ENCODE measurements around the gene TRABD. TPM values are rescaled to one million over a fixed set of nuclear protein-coding genes. Genes with fewer than 3 reads are reported as not detected.

Gene TRABD
- total and polyA plus RNA-seq, 7 donors = 14.2 to 88.1 (median 21.4) TPM

DNA sequence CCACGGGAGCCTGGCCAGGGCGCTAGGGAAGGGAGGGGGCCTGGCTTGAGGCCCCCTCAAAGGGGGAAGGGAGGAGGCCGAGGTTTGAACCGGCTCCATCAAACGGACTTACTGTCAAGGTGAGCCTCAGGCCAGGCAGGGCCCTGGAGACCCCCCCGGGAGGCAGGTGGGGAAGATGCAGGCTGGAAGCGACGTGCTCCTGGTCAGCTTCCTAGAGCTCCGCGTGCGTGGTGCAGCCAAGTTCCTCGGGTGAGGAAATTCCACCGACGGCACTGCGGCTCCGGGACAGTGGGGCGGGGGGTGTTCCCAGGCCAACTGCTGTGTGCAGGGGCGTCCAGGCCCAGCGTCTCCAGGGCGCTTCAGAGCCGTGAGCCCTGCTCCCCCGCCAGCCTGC, 7.2 kb upstream of the TRABD start:
- WGBS, 2 donors = 45 to 67% methylated on average over 22 of the region's 22 CpGs
- Histone ChIP-seq H3K4me1 (peaks cover 0 to 7% (median 1%) of the 10 kb centered on the region in 4 donors), H3K36me3 (no peaks in the 10 kb centered on the region), H3K4me3 (no peak overlapping the region), H3K27ac (no peak overlapping the region), H3K9me3 (no peaks in the 10 kb centered on the region), H3K27me3 (peaks cover 19 to 55% (median 21%) of the 10 kb centered on the region in 3 donors)
- intact Hi-C loops (cut with DNase I) = no loop called here
- TF ChIP-seq EP300 (IDR thresholded peaks at IDR 0.05) (no peak), POLR2AphosphoS5 (IDR thresholded peaks at IDR 0.05) (no peak), POLR2A (IDR thresholded peaks at IDR 0.05) (no peak)
- TF ChIP-seq, protein P1, sequence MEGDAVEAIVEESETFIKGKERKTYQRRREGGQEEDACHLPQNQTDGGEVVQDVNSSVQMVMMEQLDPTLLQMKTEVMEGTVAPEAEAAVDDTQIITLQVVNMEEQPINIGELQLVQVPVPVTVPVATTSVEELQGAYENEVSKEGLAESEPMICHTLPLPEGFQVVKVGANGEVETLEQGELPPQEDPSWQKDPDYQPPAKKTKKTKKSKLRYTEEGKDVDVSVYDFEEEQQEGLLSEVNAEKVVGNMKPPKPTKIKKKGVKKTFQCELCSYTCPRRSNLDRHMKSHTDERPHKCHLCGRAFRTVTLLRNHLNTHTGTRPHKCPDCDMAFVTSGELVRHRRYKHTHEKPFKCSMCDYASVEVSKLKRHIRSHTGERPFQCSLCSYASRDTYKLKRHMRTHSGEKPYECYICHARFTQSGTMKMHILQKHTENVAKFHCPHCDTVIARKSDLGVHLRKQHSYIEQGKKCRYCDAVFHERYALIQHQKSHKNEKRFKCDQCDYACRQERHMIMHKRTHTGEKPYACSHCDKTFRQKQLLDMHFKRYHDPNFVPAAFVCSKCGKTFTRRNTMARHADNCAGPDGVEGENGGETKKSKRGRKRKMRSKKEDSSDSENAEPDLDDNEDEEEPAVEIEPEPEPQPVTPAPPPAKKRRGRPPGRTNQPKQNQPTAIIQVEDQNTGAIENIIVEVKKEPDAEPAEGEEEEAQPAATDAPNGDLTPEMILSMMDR (IDR thresholded peaks at IDR 0.05) = no peak
- peak; percentile 59 for DNase-seq

DNA sequence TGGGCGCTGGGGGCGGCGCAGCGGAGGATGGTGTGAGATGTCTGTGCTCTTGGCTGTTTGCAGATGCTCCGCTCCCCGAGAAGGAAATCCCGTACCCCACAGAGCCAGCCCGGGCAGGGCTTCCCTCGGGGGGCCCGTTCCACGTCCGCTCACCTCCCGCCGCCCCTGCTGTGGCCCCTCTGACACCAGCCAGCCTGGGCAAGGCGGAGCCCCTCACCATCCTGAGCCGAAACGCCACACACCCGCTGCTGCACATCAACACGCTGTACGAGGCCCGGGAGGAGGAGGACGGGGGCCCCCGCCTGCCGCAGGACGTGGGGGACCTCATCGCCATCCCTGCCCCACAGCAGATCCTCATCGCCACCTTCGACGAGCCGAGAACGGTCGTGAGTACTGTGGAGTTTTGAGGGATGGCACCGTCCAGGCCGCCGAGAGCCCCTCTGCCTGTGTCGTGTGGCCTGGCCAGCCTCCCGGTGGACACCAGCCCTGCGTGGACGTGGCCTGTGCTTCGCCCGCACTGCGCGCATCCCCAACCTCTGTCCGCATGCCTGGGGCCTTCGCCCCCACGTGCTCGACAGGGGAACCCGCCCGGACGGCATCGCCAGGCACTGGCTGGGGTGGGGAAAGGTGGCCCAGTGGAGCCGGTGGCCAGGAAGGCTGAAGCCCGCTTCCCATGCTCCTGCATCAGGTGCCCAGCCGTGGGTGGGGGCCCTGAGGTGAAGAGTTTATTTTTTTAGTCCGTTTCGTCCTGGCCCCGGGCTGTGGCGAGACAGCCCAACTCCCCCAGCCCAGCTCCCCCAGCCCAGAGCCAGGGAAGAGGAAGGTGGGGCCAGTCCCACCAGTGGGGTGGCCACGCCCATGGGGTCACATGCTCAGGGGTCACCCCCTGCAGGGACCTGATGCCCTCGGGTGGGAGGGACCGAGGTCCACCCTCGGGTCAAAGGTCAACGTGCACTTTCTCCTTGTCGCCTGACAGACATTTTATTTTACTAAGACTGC, 6.5 kb upstream of the TRABD start:
- peak; percentile 61 for DNase-seq
- no peak for TF ChIP-seq POLR2AphosphoS5 (IDR thresholded peaks at IDR 0.05)
- peaks cover 0 to 14% (median 8%) of the 10 kb centered on the region in 4 donors for H3K4me1 ChIP-seq
- no peak overlapping the region for H3K27ac ChIP-seq
- WGBS, 2 donors = 70 to 83% methylated on average over 64 of the region's 64 CpGs
- intact Hi-C loops (cut with DNase I) = no loop called here
- H3K36me3 ChIP-seq = no peaks in the 10 kb centered on the region
- H3K27me3 ChIP-seq = peaks cover 14 to 48% (median 19%) of the 10 kb centered on the region in 3 donors
- no peaks in the 10 kb centered on the region for H3K9me3 ChIP-seq
- H3K4me3 ChIP-seq = no peak overlapping the region

DNA sequence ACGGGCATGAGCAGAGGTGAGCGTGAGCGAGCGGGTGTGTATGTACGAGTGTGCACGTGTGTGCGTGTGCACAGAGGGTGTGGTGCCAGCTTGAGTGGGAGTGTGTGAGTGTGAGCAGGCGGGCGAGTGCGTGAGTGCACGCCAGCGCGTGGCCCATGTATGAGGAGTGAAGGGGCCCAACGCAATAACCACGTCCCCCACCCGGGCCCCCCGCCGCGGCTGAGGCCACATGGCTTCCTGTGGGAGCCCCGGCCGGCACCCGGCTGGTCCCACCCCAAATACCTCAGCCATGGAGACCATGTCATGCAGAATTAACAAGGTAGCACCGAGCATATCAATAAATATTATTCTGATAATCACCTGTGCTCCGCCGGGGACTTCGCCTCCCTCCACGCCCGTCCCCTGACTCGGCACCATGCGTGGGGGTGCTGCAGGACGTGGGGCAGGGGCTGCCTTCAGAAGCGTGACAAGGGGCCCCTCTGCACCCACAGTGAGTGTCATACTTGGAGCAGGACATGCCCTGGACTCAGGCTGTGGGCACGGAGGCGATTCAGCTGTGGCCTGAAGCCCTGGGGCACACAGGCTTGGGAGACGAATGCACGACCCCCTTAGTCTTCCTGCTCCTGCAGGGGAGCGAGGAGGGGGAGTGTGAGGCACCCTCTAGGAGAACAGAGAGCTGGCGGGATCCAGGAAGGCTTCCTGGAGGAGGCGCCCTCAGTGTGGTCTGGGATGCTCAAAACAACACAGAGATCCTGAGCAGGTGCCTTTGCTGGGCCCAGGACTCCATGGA, 5.6 kb upstream of the TRABD start:
- peak; percentile 57 for DNase-seq
- no peaks in the 10 kb centered on the region for H3K36me3 ChIP-seq
- WGBS, 2 donors = 35 to 60% methylated on average over 39 of the region's 39 CpGs
- TF ChIP-seq POLR2AphosphoS5 (IDR thresholded peaks at IDR 0.05) (no peak), POLR2A (IDR thresholded peaks at IDR 0.05) (no peak), EP300 (IDR thresholded peaks at IDR 0.05) (no peak)
- TF ChIP-seq, protein P1 (IDR thresholded peaks at IDR 0.05) = no peak
- peaks cover 0 to 24% (median 18%) of the 10 kb centered on the region in 4 donors for H3K4me1 ChIP-seq
- intact Hi-C loops (cut with DNase I) = loop anchor here (10.0 kb wide), 2 partner anchors 215 to 255 kb away; partner anchors contain the start of gene PIM3
- H3K9me3 ChIP-seq = no peaks in the 10 kb centered on the region
- H3K27me3 ChIP-seq = peaks cover 14 to 45% (median 19%) of the 10 kb centered on the region in 3 donors
- no peak overlapping the region for H3K27ac ChIP-seq
- no peak overlapping the region for H3K4me3 ChIP-seq

DNA sequence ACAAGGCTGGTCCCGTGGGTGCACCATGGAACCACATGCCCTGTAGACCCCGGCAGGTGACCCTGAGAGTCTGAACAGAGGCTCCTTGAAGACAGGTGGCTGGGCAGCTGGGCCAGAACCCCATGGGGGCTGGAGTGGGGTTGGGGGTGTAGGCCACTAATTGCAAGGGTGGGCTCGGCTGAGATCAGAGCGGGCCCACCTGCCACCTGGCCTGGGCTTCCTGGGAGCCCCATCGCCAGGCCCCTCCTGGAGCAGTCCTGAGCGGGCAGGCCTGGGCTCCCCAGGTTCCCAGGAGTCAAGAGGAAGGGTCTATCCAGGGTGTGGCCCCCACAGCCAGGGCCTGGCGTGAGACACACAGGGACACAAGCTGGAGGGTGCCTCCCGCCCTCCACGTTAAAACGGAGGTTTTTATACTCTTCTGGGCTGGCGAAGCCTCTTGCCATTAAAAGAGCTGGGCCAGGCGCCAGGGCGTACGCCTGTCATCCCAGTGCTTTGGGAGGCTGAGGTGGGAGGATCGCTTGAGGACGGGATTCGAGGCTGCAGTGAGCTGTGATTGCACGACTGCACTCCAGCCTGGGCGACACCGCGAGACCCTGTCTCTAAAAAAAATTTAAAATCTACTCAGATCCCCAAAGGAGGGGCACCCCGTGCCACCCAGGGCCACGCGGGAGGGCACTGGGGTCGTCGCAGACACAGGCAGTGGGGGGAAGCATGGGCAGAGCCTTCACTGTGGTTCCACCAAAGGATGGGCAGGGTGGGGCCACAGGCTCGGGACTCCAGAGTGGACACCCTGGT, 4.8 kb upstream of the TRABD start:
- Histone ChIP-seq H3K9me3 (no peaks in the 10 kb centered on the region), H3K36me3 (no peaks in the 10 kb centered on the region), H3K4me3 (no peak overlapping the region), H3K4me1 (peaks cover 0 to 28% (median 20%) of the 10 kb centered on the region in 4 donors), H3K27ac (no peak overlapping the region), H3K27me3 (peaks cover 14 to 45% (median 19%) of the 10 kb centered on the region in 3 donors)
- DNase-seq = peak; percentile 58
- no peak for TF ChIP-seq POLR2AphosphoS5 (IDR thresholded peaks at IDR 0.05)
- TF ChIP-seq, protein P1 (IDR thresholded peaks at IDR 0.05) = no peak
- no peak for TF ChIP-seq POLR2A (IDR thresholded peaks at IDR 0.05)
- TF ChIP-seq EP300 (IDR thresholded peaks at IDR 0.05) = no peak
- intact Hi-C loops (cut with DNase I) = loop anchor here (10.0 kb wide), 2 partner anchors 216 to 256 kb away; partner anchors contain the start of gene PIM3
- 86 to 90% methylated on average over 27 of the region's 27 CpGs for WGBS, 2 donors

Measured in sigmoid colon (tissue), 7 donors.